ENCODE measurements around the gene GNPDA1. TPM values are rescaled to one million over a fixed set of nuclear protein-coding genes. Genes with fewer than 3 reads are reported as not detected.

GNPDA1 gene
- total RNA-seq, 1 experiment from 2014 or later = 74.2 TPM

- H3K27me3 ChIP-seq = 0 out of 2 replicates have a peak, but pooled peaks cover 4% of the 10 kb centered on the region
- no peak overlapping the region for H3K27ac ChIP-seq
- no peak overlapping the region for H3K4me3 ChIP-seq
- H3K36me3 ChIP-seq = no peaks in the 10 kb centered on the region
- peaks cover 35% of the 10 kb centered on the region for H3K4me1 ChIP-seq
- H3K9me3 ChIP-seq (replicated peaks) = no peaks in the 10 kb centered on the region
- peak; percentile 83 to 97 for DNase-seq
These were observed 52.1 kb downstream of the GNPDA1 start for GRCh38 chr5:141960449-141961323.

GRCh38 chr5:141960018-141960417 lies 52.8 kb downstream of the GNPDA1 start:
- Histone ChIP-seq H3K36me3 (no peaks in the 10 kb centered on the region), H3K9me3 (replicated peaks) (no peaks in the 10 kb centered on the region), H3K27me3 (0 out of 2 replicates have a peak, but pooled peaks cover 4% of the 10 kb centered on the region), H3K4me3 (no peak overlapping the region), H3K4me1 (peaks cover 30% of the 10 kb centered on the region), H3K27ac (no peak overlapping the region)
- DNase-seq = peak in 1 of 2 experiments; percentile 37

GRCh38 chr5:141958546-141959172 lies 54.2 kb downstream of the GNPDA1 start:
- Histone ChIP-seq H3K4me1 (peaks cover 18% of the 10 kb centered on the region), H3K9me3 (replicated peaks) (no peaks in the 10 kb centered on the region), H3K36me3 (no peaks in the 10 kb centered on the region), H3K27ac (no peak overlapping the region), H3K27me3 (0 out of 2 replicates have a peak, but pooled peaks cover 4% of the 10 kb centered on the region), H3K4me3 (no peak overlapping the region)
- no peak for DNase-seq

GRCh38 chr5:141958113-141958512 lies 54.7 kb downstream of the GNPDA1 start, which contains the start of gene PCDH12:
Gene PCDH12 (minus strand): TSS chr5:141958202. CDS start chr5:141957851, 351 bp downstream.
- no peaks in the 10 kb centered on the region for H3K36me3 ChIP-seq
- H3K4me3 ChIP-seq = no peak within 1 kb of the TSS
- no peak within 1 kb of the TSS for H3K27ac ChIP-seq
- H3K27me3 ChIP-seq = 0 out of 2 replicates have a peak, but pooled peaks cover 4% of the 10 kb centered on the region
- H3K4me1 ChIP-seq = peaks cover 16% of the 10 kb centered on the region
- no peaks in the 10 kb centered on the region for H3K9me3 ChIP-seq (replicated peaks)
- peak in 1 of 2 experiments; percentile 48 for DNase-seq

GRCh38 chr5:141957367-141957996 lies 55.3 kb downstream of the GNPDA1 start:
- Histone ChIP-seq H3K9me3 (replicated peaks) (no peaks in the 10 kb centered on the region), H3K4me3 (no peak overlapping the region), H3K27ac (no peak overlapping the region), H3K27me3 (0 out of 2 replicates have a peak, but pooled peaks cover 4% of the 10 kb centered on the region), H3K36me3 (no peaks in the 10 kb centered on the region), H3K4me1 (peaks cover 22% of the 10 kb centered on the region)
- DNase-seq = peak in 1 of 2 experiments; percentile 43

GRCh38 chr5:141954194-141954593 lies 58.6 kb downstream of the GNPDA1 start:
- Histone ChIP-seq H3K9me3 (replicated peaks) (no peaks in the 10 kb centered on the region), H3K4me1 (peaks cover 31% of the 10 kb centered on the region), H3K36me3 (no peaks in the 10 kb centered on the region), H3K4me3 (no peak overlapping the region), H3K27ac (no peak overlapping the region), H3K27me3 (0 out of 2 replicates have a peak, but pooled peaks cover 4% of the 10 kb centered on the region)
- no peak for DNase-seq

GRCh38 chr5:141952020-141952419 lies 60.8 kb downstream of the GNPDA1 start:
- peaks cover 30% of the 10 kb centered on the region for H3K4me1 ChIP-seq
- H3K27ac ChIP-seq = no peak overlapping the region
- no peaks in the 10 kb centered on the region for H3K9me3 ChIP-seq (replicated peaks)
- H3K27me3 ChIP-seq = no peaks in the 10 kb centered on the region
- H3K4me3 ChIP-seq = no peak overlapping the region
- peak; percentile 81 to 94 for DNase-seq
- no peaks in the 10 kb centered on the region for H3K36me3 ChIP-seq

- peaks cover 32% of the 10 kb centered on the region for H3K4me1 ChIP-seq
- no peak overlapping the region for H3K27ac ChIP-seq
These were observed 61.5 kb downstream of the GNPDA1 start for GRCh38 chr5:141951332-141951781.

More at GRCh38 chr5:141951332-141951781, 61.5 kb downstream of the GNPDA1 start:
- no peaks in the 10 kb centered on the region for H3K9me3 ChIP-seq (replicated peaks)
- DNase-seq = peak; percentile 39 to 64
- H3K27me3 ChIP-seq = no peaks in the 10 kb centered on the region
- H3K36me3 ChIP-seq = no peaks in the 10 kb centered on the region
- no peak overlapping the region for H3K4me3 ChIP-seq

Other genes with a start within 250 kb of the GNPDA1 start
- 0.08 and 0.20 TPM in 2 replicates for gene PCDH1, start 134.6 kb downstream of the GNPDA1 start, total RNA-seq (2014; rRNA removed; shearing (Covaris generic))
- gene DELE1, start 89.2 kb downstream of the GNPDA1 start, total RNA-seq (2014; rRNA removed; shearing (Covaris generic)) = 55.0 and 57.3 TPM in 2 replicates
- 0.25 and 0.42 TPM in 2 replicates for gene PCDH12, start 54.8 kb downstream of the GNPDA1 start, total RNA-seq (2014; rRNA removed; shearing (Covaris generic))
- gene RNF14, start 43.9 kb downstream of the GNPDA1 start, total RNA-seq (2014; rRNA removed; shearing (Covaris generic)) = 46.8 and 50.5 TPM in 2 replicates
- 22.2 and 22.6 TPM in 2 replicates for gene NDFIP1, start 95.8 kb upstream of the GNPDA1 start, total RNA-seq (2014; rRNA removed; shearing (Covaris generic))